H1 (cell line): ENCODE results near the gene OTOGL.

Experiments used
- ASH2L ChIP-seq: fragments of 200-600, 300-600 bp; sonication (generic); IDR thresholded peaks from one replicate; pipeline ENCODE4 v1.7.1; 2017; ENCODE audit warnings: low read length
- BCL11A ChIP-seq, 2 experiments: IDR thresholded peaks; one replicate each; pipeline ENCODE4 v1.6.1; 2011; ENCODE audit warnings: low read depth in 2 of 2, low read length in 2 of 2, mild to moderate bottlenecking in 2 of 2
- CREB1 ChIP-seq: IDR thresholded peaks from 2 replicates; pipeline ENCODE4 v1.6.1; 2012; ENCODE audit warnings: inconsistent platforms
- EP300 ChIP-seq, 2 experiments: IDR thresholded peaks; 1 replicate in 1 of 2; 2 replicates in 1 of 2; pipeline ENCODE4 v1.6.1; 2011 to 2012; ENCODE audit warnings: low read depth in 2 of 2, low read length in 2 of 2, mild to moderate bottlenecking in 2 of 2, borderline replicate concordance in 1 of 2, inconsistent platforms in 1 of 2, moderate library complexity in 1 of 2
- EZH2 ChIP-seq: fragments of 200-600 bp; sonication (generic); IDR thresholded peaks from 2 replicates; pipeline ENCODE4 v1.7.1; 2012; ENCODE audit warnings: low read depth, mild to moderate bottlenecking, moderate library complexity, low read length, inconsistent platforms; ENCODE audit not compliant: severe bottlenecking
- SP1 ChIP-seq: IDR thresholded peaks from 2 replicates; pipeline ENCODE4 v1.6.1; 2011; ENCODE audit warnings: low read depth, low read length
- TAF1 ChIP-seq: IDR thresholded peaks from 2 replicates; pipeline ENCODE4 v1.6.1; 2011; ENCODE audit warnings: mild to moderate bottlenecking, low read depth, low read length
- YY1 ChIP-seq: IDR thresholded peaks from 2 replicates; pipeline ENCODE4 v1.6.1; 2011; ENCODE audit warnings: low read depth, mild to moderate bottlenecking, low read length
- TF ChIP-seq, protein P1 (sequence below): IDR thresholded peaks from 2 replicates; pipeline ENCODE4 v1.6.1; 2012; ENCODE audit warnings: inconsistent platforms
- TF ChIP-seq, protein P2 (sequence below), 3 experiments: IDR thresholded peaks; 1 replicate in 2 of 3; 2 replicates in 1 of 3; pipeline versions ENCODE4 v1.5.1 to v1.6.1; 2011; ENCODE audit warnings: low read length in 3 of 3, mild to moderate bottlenecking in 3 of 3, inconsistent platforms in 2 of 3, low read depth in 1 of 3, moderate library complexity in 1 of 3; ENCODE audit not compliant: insufficient read depth in 1 of 3; ENCODE audit errors: control extremely low read depth in 1 of 3
- TF ChIP-seq, protein P3 (sequence below): IDR thresholded peaks from 2 replicates; pipeline ENCODE4 v1.6.1; 2012; ENCODE audit warnings: low read length, inconsistent platforms

DNA sequence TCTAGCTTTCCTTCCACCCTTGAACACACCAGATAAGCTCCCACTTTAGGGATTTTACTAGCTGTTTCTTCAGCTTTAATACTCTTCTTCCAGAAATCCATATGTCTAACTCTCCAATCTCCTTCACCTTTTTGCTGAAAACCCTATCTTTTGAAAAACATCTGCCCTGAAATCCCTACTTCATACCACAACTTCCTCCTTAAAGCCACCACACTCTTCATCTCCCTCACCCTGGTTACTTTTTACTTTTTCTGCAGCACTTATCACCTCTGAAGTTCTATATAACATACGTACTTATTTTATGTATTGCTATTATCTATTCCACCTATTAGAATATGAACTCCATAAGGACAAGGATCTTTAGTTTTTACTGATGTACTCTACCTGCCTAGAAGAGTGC is 316.1 kb downstream of the OTOGL start:
- TF ChIP-seq CREB1 (no peak), EP300 (IDR thresholded peaks at IDR 0.05; ENCODE audit: borderline replicate concordance in 1 of 2, low read depth in 2 of 2, low read length in 2 of 2) (no peak), SP1 (no peak), EZH2 (no peak), YY1 (no peak), TAF1 (no peak), ASH2L (no peak), BCL11A (IDR thresholded peaks at IDR 0.05; ENCODE audit: low read depth in 2 of 2, low read length in 2 of 2) (no peak)
- TF ChIP-seq, protein P1, sequence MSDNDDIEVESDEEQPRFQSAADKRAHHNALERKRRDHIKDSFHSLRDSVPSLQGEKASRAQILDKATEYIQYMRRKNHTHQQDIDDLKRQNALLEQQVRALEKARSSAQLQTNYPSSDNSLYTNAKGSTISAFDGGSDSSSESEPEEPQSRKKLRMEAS: no peak
- TF ChIP-seq, protein P2, sequence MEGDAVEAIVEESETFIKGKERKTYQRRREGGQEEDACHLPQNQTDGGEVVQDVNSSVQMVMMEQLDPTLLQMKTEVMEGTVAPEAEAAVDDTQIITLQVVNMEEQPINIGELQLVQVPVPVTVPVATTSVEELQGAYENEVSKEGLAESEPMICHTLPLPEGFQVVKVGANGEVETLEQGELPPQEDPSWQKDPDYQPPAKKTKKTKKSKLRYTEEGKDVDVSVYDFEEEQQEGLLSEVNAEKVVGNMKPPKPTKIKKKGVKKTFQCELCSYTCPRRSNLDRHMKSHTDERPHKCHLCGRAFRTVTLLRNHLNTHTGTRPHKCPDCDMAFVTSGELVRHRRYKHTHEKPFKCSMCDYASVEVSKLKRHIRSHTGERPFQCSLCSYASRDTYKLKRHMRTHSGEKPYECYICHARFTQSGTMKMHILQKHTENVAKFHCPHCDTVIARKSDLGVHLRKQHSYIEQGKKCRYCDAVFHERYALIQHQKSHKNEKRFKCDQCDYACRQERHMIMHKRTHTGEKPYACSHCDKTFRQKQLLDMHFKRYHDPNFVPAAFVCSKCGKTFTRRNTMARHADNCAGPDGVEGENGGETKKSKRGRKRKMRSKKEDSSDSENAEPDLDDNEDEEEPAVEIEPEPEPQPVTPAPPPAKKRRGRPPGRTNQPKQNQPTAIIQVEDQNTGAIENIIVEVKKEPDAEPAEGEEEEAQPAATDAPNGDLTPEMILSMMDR (IDR thresholded peaks at IDR 0.05; ENCODE audit: control extremely low read depth in 1 of 3, insufficient read depth in 1 of 3, low read depth in 1 of 3, low read length in 3 of 3): no peak
- TF ChIP-seq, protein P3, sequence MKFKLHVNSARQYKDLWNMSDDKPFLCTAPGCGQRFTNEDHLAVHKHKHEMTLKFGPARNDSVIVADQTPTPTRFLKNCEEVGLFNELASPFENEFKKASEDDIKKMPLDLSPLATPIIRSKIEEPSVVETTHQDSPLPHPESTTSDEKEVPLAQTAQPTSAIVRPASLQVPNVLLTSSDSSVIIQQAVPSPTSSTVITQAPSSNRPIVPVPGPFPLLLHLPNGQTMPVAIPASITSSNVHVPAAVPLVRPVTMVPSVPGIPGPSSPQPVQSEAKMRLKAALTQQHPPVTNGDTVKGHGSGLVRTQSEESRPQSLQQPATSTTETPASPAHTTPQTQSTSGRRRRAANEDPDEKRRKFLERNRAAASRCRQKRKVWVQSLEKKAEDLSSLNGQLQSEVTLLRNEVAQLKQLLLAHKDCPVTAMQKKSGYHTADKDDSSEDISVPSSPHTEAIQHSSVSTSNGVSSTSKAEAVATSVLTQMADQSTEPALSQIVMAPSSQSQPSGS: no peak
